Adrenal gland (tissue), 12 donors: ENCODE data around the gene WBP4. TPM values are rescaled to one million over a fixed set of nuclear protein-coding genes. Genes with fewer than 3 reads are reported as not detected.
A peak's percentile ranks its signal among the peaks of the same experiment; 100 is the strongest.
"Not testable (repeated sequence)": the region's sequence is repeated elsewhere in the genome, so short reads cannot be mapped to it uniquely, and the experiment has no call there.

Experiments
- DNase-seq, 7 donors: peaks; one replicate each; pipeline ENCODE4 v3.0.0-alpha.2; 2019 to 2020
- H3K27ac ChIP-seq, 5 donors: fragments of 200-600 bp; sonication (generic) in 4 of 5; 1 replicate in 3 of 5; 2 replicates in 2 of 5; pipeline versions ENCODE4 v1.5.1 to v1.8.0; 2016 to 2020; ENCODE audit warnings: mild to moderate bottlenecking in 1 of 5
- H3K27me3 ChIP-seq: fragments of 200-600 bp; 2 replicates; pipeline ENCODE4 v1.8.0; 2021
- H3K36me3 ChIP-seq, 2 donors: fragments of 200-600 bp; replicated peaks in 1 of 2; 1 replicate in 1 of 2; 2 replicates in 1 of 2; pipeline versions ENCODE4 v1.5.1 to v1.8.0; 2018 to 2022
- H3K4me1 ChIP-seq, 2 donors: fragments of 200-600 bp; replicated peaks in 1 of 2; 1 replicate in 1 of 2; 2 replicates in 1 of 2; pipeline versions ENCODE4 v1.5.1 to v1.8.0; 2018 to 2021
- H3K4me3 ChIP-seq, 4 donors: fragments of 200-600 bp; sonication (generic) in 3 of 4; one replicate each; pipeline ENCODE4 v1.5.1; 2016 to 2018
- H3K9me3 ChIP-seq, 3 donors: fragments of 200-600 bp; sonication (generic) in 1 of 3; replicated peaks in 1 of 3; 1 replicate in 2 of 3; 2 replicates in 1 of 3; pipeline versions ENCODE4 v1.5.1 to v1.8.0; 2016 to 2021
- CTCF ChIP-seq, 6 experiments: fragments of 450-650 bp in 4 of 6; fragments of 200-600 bp in 2 of 6; sonication (generic) in 1 of 6; IDR thresholded peaks; 1 replicate in 5 of 6; 2 replicates in 1 of 6; pipeline versions ENCODE4 v1.5.1 to v1.8.0; 2016 to 2021; ENCODE audit warnings: antibody characterized with exemption in 6 of 6, mild to moderate bottlenecking in 2 of 6, moderate library complexity in 1 of 6
- POLR2A ChIP-seq, 2 donors: fragments of 450-650 bp; IDR thresholded peaks; one replicate each; pipeline ENCODE4 v1.6.1; 2017; ENCODE audit warnings: antibody characterized with exemption in 2 of 2, mild to moderate bottlenecking in 2 of 2, moderate library complexity in 1 of 2
- WGBS, 4 donors: extraction: QIAGEN DNeasy Blood & Tissue Kit in 2 of 4; methylation state at CpG; one replicate each; pipeline versions ENCODE4 v1.1.5 to v1.1.7; 2013 to 2017; 5-methylcytosine and 5-hydroxymethylcytosine counted together
- intact Hi-C, 2 donors: fragments of 100-400 bp; cut with DNase I; formaldehyde crosslinking; loops; one replicate each; pipeline versions ENCODE4 v1.14.1 to v1.15.0; 2022 to 2023
- polyA plus RNA-seq, 3 donors: library from polyadenylated mRNA; stranded (reverse); fragments of 200-250 nt in 2 of 3; fragments of 350-450 nt in 1 of 3; fragmentation: Illumina TruSeq in 1 of 3; extraction: RNeasy Lipid Tissue Mini Kit (QIAGEN cat#74804) in 1 of 3; gene quantifications; one replicate each; pipeline ENCODE4 v1.2.3, GENCODE V29; 2013 to 2014
- total RNA-seq, 9 donors: library from RNA; depleted of rRNA in 4 of 9; stranded (reverse); fragments of >200 nt in 4 of 9; fragments of 120-200 nt in 1 of 9; fragmentation: NEBNext Ultra II Directional in 1 of 9; extraction: Animal tissue kit (Norgen Biotek cat#: 25700) in 1 of 9; gene quantifications; one replicate each; pipeline versions ENCODE4 v1.1.0 to v1.2.4, GENCODE V29; 2013 to 2023
- donor health status: healthy with polysubstance abuse.
- donor health status: Bipolar disorder and iron deficiency.
- donor health status: DM: yes; HTN: yes; CAD: no.
- donor health status: DM: no; HTN: no; CAD: no.
- donor health status: DM: no; HTN: no; CAD: no.
- donor health status: DM: yes; HTN: yes; CAD: no.

The WBP4 gene
- total and polyA plus RNA-seq, 12 donors = 8.1 to 28.5 (median 13.4) TPM

DNA sequence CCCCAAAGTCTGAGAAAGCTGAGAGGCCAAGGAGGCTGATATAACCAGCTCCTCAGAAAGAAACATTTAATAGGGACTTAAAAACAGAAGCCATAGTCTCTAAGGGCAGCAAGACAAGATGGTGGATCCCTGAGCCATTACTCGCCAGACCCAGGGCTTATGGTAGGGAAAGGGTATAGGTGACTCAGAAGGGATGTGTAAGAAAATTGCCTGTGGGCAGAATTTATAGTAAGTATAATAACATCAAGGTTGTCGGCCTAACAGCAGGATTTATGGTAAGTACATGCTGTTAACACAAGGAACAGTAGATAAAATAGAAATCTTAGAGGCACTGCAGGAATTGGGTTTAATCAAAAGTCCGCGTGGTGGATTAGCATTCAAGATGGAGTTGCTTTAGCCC is 56.6 kb downstream of the WBP4 start:
- 79 to 86% (median 83%) methylated on average over 4 of the region's 4 CpGs for WGBS, 4 donors
- no peak for TF ChIP-seq CTCF (IDR thresholded peaks at IDR 0.05)
- intact Hi-C loops = no loop called here
- no peak overlapping the region for H3K4me3 ChIP-seq
- H3K27me3 ChIP-seq = no peaks in the 10 kb centered on the region
- no peaks in the 10 kb centered on the region for H3K9me3 ChIP-seq
- H3K36me3 ChIP-seq = no peaks in the 10 kb centered on the region
- H3K27ac ChIP-seq = no peak overlapping the region
- H3K4me1 ChIP-seq = no peaks in the 10 kb centered on the region
- no peak for DNase-seq

- no peak overlapping the region for H3K4me3 ChIP-seq
- TF ChIP-seq CTCF (IDR thresholded peaks at IDR 0.05) (no peak), POLR2A (IDR thresholded peaks at IDR 0.05) (no peak)
- no peaks in the 10 kb centered on the region for H3K27me3 ChIP-seq
- DNase-seq = no peak
- intact Hi-C loops = no loop called here
- H3K4me1 ChIP-seq = peaks cover 0 to 13% of the 10 kb centered on the region in 2 donors
- WGBS, 4 donors = 78 to 83% (median 79%) methylated on average over 2 of the region's 2 CpGs
- H3K9me3 ChIP-seq = no peaks in the 10 kb centered on the region
- no peak overlapping the region for H3K27ac ChIP-seq
- H3K36me3 ChIP-seq = no peaks in the 10 kb centered on the region
These were observed 61.5 kb downstream of the WBP4 start for GRCh38 chr13:41122838-41123237.

DNA sequence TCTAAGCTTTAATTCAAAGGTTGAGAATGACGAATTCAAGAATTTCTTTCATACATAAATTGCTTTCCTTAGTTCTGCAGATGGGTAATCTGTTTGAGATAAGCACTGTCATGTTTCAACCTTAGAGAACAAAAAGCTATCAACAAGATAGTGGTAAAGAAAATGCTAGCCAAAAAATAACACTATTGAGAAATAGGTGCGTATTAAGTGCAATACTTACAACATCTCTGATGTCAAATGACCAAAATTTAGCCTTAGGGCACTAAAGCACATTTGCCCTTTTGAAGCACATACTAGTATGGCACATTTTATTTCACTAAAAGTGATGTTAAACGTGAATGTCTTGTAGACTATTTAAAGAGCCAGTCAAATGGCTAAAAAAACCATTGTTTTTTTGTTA is 66.4 kb downstream of the WBP4 start:
- no peak for TF ChIP-seq CTCF (IDR thresholded peaks at IDR 0.05)
- TF ChIP-seq POLR2A (IDR thresholded peaks at IDR 0.05) = no peak
- peaks cover 21 to 47% of the 10 kb centered on the region in 2 donors for H3K4me1 ChIP-seq
- no peaks in the 10 kb centered on the region for H3K9me3 ChIP-seq
- peak overlapping the region in 1 of 5 donors; percentile 29 for H3K27ac ChIP-seq
- no peak for DNase-seq
- intact Hi-C loops = loop anchor here in 1 of 2 donors (5.0 kb wide), 1 partner anchor 65 kb away; the partner anchor contains the start of gene KBTBD7
- no peaks in the 10 kb centered on the region for H3K36me3 ChIP-seq
- H3K27me3 ChIP-seq = no peaks in the 10 kb centered on the region
- 43 to 64% (median 56%) methylated on average over 3 of the region's 3 CpGs for WGBS, 4 donors
- no peak overlapping the region for H3K4me3 ChIP-seq

DNA sequence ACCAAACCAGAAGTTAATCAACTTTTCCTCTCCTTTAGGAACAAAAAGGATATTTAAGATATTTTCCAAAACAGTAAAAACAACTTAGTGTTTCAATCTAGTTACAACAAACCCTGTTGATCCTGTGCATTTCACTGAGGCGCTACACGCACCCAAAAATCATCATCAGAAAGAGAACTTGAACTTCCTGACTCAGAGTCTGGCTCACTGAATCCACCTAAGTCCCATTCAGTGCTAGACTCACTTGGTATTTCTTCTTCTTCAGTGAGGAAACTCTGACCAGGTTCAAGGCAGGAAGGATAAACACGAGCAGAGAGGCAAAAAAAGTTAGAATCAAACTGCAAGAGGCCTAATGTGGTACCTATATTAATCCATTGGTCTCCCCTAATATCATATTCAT is 69.0 kb downstream of the WBP4 start:
- 85 to 91% (median 89%) methylated on average over 3 of the region's 3 CpGs for WGBS, 4 donors

DNA sequence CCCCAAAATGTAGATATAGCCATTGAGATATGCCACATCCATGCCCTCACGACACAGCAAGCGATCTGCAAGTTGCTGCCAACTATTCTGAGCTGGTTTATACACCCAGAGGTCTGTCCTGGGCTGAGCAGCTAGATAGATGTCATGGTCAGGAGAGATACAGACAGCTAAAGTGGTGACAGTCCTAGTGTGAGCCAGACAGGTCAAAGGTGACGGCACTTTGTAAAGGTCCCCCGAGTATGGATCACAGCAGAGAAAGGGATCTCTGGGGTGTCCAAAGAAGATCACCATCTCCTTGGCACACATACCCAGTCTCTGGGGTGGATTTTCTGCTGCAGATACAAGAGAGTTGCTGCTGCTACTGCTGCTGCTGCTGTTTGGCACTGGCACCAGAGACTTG is 69.9 kb downstream of the WBP4 start:
- WGBS, 4 donors = 75 to 97% (median 96%) methylated on average over 4 of the region's 4 CpGs

More for the DNA sequence above, 69.0 kb downstream of the WBP4 start:
- Histone ChIP-seq H3K4me3 (no peak overlapping the region), H3K27me3 (no peaks in the 10 kb centered on the region), H3K36me3 (no peaks in the 10 kb centered on the region), H3K4me1 (peaks cover 21 to 47% of the 10 kb centered on the region in 2 donors), H3K27ac (no peak overlapping the region), H3K9me3 (no peaks in the 10 kb centered on the region)
- no peak for TF ChIP-seq CTCF (IDR thresholded peaks at IDR 0.05)
- no peak for TF ChIP-seq POLR2A (IDR thresholded peaks at IDR 0.05)
- DNase-seq = no peak
- intact Hi-C loops = loop anchor here in 1 of 2 donors (10.0 kb wide), 1 partner anchor 64 kb away; the partner anchor contains the start of gene KBTBD7

GRCh38 chr13:41131660-41132511 is 70.6 kb downstream of the WBP4 start:
- H3K27me3 ChIP-seq, H3K9me3 ChIP-seq, H3K36me3 ChIP-seq: not testable (repeated sequence)
- intact Hi-C loops = loop anchor here in 1 of 2 donors (10.0 kb wide), 1 partner anchor 63 kb away; the partner anchor contains the start of gene KBTBD7
- 0 to 34% (median 32%) methylated on average over 7 to 48 of the region's 48 CpGs for WGBS, 4 donors
- Histone ChIP-seq H3K4me1 (peaks cover 21 to 44% of the 10 kb centered on the region in 2 donors), H3K27ac (peak overlapping the region; percentile 45 to 92 (median 74)), H3K4me3 (peak overlapping the region in 3 of 4 donors; percentile 50 to 82 (median 73))
- DNase-seq = peak in 6 of 7 donors; percentile 10 to 73 (median 38)

More for the DNA sequence above, 69.9 kb downstream of the WBP4 start:
- H3K36me3 ChIP-seq, H3K9me3 ChIP-seq, H3K27ac ChIP-seq, H3K27me3 ChIP-seq, H3K4me3 ChIP-seq, DNase-seq: not testable (repeated sequence)
- H3K4me1 ChIP-seq = peaks cover 21 to 47% of the 10 kb centered on the region in 2 donors
- intact Hi-C loops = loop anchor here in 1 of 2 donors (10.0 kb wide), 1 partner anchor 64 kb away; the partner anchor contains the start of gene KBTBD7
